ENCODE results near the gene OASL.
A peak's percentile ranks its signal among the peaks of the same experiment; 100 is the strongest.

The OASL gene

GRCh38 chr12:121021754-121022153, 17.3 kb downstream of the OASL start:
- H3K4me3 ChIP-seq (ENCODE audit: low read depth, low read length): no peak overlapping the region
- no peak for DNase-seq (ENCODE audit: low read depth)

GRCh38 chr12:121018860-121019617, 20.0 kb downstream of the OASL start:
- TF ChIP-seq CTCF (IDR thresholded peaks at IDR 0.05; ENCODE audit: low read depth, low read length, missing control alignments): no peak
- H3K4me3 ChIP-seq (ENCODE audit: low read depth, low read length): no peak overlapping the region
- DNase-seq (ENCODE audit: low read depth): no peak

More at GRCh38 chr12:121021754-121022153, 17.3 kb downstream of the OASL start:
- no peak for TF ChIP-seq CTCF (IDR thresholded peaks at IDR 0.05; ENCODE audit: low read depth, low read length, missing control alignments)

- no peak for TF ChIP-seq CTCF (IDR thresholded peaks at IDR 0.05; ENCODE audit: low read depth, low read length, missing control alignments)
- no peak for DNase-seq (ENCODE audit: low read depth)
Measured at GRCh38 chr12:121017966-121018491, 21.0 kb downstream of the OASL start.

GRCh38 chr12:121015825-121016766, 22.9 kb downstream of the OASL start, which contains the start of gene C12orf43:
C12orf43 (minus strand) TSS chr12:121016487; CDS start chr12:121016474, 13 bp downstream.
- peak; percentile 76 for DNase-seq (ENCODE audit: low read depth)

More at GRCh38 chr12:121017966-121018491, 21.0 kb downstream of the OASL start:
- H3K4me3 ChIP-seq (ENCODE audit: low read depth, low read length): no peak overlapping the region

GRCh38 chr12:121013715-121014114, 25.3 kb downstream of the OASL start:
- DNase-seq (ENCODE audit: low read depth): no peak
- no peak overlapping the region for H3K4me3 ChIP-seq (ENCODE audit: low read depth, low read length)
- peak; percentile 16 for TF ChIP-seq CTCF (IDR thresholded peaks at IDR 0.05; ENCODE audit: low read depth, low read length, missing control alignments)

More at GRCh38 chr12:121015825-121016766, 22.9 kb downstream of the OASL start, which contains the start of gene C12orf43:
- TF ChIP-seq CTCF (IDR thresholded peaks at IDR 0.05; ENCODE audit: low read depth, low read length, missing control alignments): no peak
- peak within 1 kb of the TSS; percentile 98 for H3K4me3 ChIP-seq (ENCODE audit: low read depth, low read length)

GRCh38 chr12:121011820-121012219, 27.2 kb downstream of the OASL start:
- H3K4me3 ChIP-seq (ENCODE audit: low read depth, low read length): no peak overlapping the region
- DNase-seq (ENCODE audit: low read depth): no peak
- TF ChIP-seq CTCF (IDR thresholded peaks at IDR 0.05; ENCODE audit: low read depth, low read length, missing control alignments): no peak

Measured in GM12864 (cell line).